Trophoblast cell (in vitro differentiated cells and primary cell): ENCODE measurements around the gene TNFRSF14.

ENCODE experiments used
- DNase-seq, 2 donors: peaks; one replicate each; pipeline ENCODE4 v3.0.0-alpha.2; 2016
- H2AFZ ChIP-seq: 2 replicates; pipeline ENCODE4 v1.6.1; 2013; ENCODE audit warnings: low read length, moderate library complexity, mild to moderate bottlenecking; ENCODE audit not compliant: insufficient read depth, poor library complexity
- H2AK5ac ChIP-seq: 2 replicates; pipeline ENCODE4 v1.6.1; 2013; ENCODE audit warnings: mild to moderate bottlenecking, low read length
- H2BK120ac ChIP-seq: 2 replicates; pipeline ENCODE4 v1.6.1; 2013; ENCODE audit warnings: low read length, mild to moderate bottlenecking, moderate library complexity; ENCODE audit not compliant: insufficient read depth, poor library complexity
- H2BK12ac ChIP-seq: 2 replicates; pipeline ENCODE4 v1.6.1; 2013; ENCODE audit warnings: mild to moderate bottlenecking, low read length, moderate library complexity
- H2BK5ac ChIP-seq: 2 replicates; pipeline ENCODE4 v1.6.1; 2013; ENCODE audit warnings: low read length, low read depth, moderate library complexity, mild to moderate bottlenecking; ENCODE audit not compliant: poor library complexity
- H3K14ac ChIP-seq: 2 replicates; pipeline ENCODE4 v1.6.1; 2013; ENCODE audit warnings: mild to moderate bottlenecking, low read length
- H3K18ac ChIP-seq: 2 replicates; pipeline ENCODE4 v1.6.1; 2013; ENCODE audit warnings: mild to moderate bottlenecking, low read length
- H3K23ac ChIP-seq: 2 replicates; pipeline ENCODE4 v1.6.1; 2013; ENCODE audit warnings: low read length
- H3K27ac ChIP-seq: 2 replicates; pipeline ENCODE4 v1.5.1; 2013; ENCODE audit warnings: low read depth, mild to moderate bottlenecking, inconsistent platforms, low read length, moderate library complexity
- H3K27me3 ChIP-seq: 2 replicates; pipeline ENCODE4 v1.6.1; 2013; ENCODE audit warnings: inconsistent platforms, mild to moderate bottlenecking, low read length, moderate library complexity; ENCODE audit not compliant: insufficient read depth
- H3K36me3 ChIP-seq, 2 experiments: 1 replicate in 1 of 2; 2 replicates in 1 of 2; pipeline ENCODE4 v1.6.1; 2013; ENCODE audit warnings: low read length in 2 of 2, mild to moderate bottlenecking in 2 of 2, moderate library complexity in 1 of 2; ENCODE audit not compliant: insufficient read depth in 2 of 2, control insufficient read depth in 1 of 2
- H3K4ac ChIP-seq: 2 replicates; pipeline ENCODE4 v1.6.1; 2013; ENCODE audit warnings: low read depth, mild to moderate bottlenecking, low read length, moderate library complexity
- H3K4me1 ChIP-seq, 2 experiments: 1 replicate in 1 of 2; 2 replicates in 1 of 2; pipeline ENCODE4 v1.6.1; 2013; ENCODE audit warnings: low read length in 2 of 2, mild to moderate bottlenecking in 2 of 2, moderate library complexity in 1 of 2; ENCODE audit not compliant: insufficient read depth in 2 of 2, control insufficient read depth in 1 of 2
- H3K4me2 ChIP-seq: 2 replicates; pipeline ENCODE4 v1.6.1; 2013; ENCODE audit warnings: inconsistent platforms, mild to moderate bottlenecking, low read length, moderate library complexity
- H3K4me3 ChIP-seq: 2 replicates; pipeline ENCODE4 v1.5.1; 2013; ENCODE audit warnings: mild to moderate bottlenecking, low read depth, low read length, inconsistent platforms
- H3K79me1 ChIP-seq: one replicate; pipeline ENCODE4 v1.6.1; 2013; ENCODE audit warnings: low read length
- H3K79me2 ChIP-seq: 2 replicates; pipeline ENCODE4 v1.6.1; 2013; ENCODE audit warnings: low read length, mild to moderate bottlenecking; ENCODE audit not compliant: control insufficient read depth, insufficient read depth, poor library complexity
- H3K9ac ChIP-seq: 2 replicates; pipeline ENCODE4 v1.6.1; 2013; ENCODE audit warnings: mild to moderate bottlenecking, low read length
- H3K9me3 ChIP-seq: 2 replicates; pipeline ENCODE4 v1.6.1; 2013; ENCODE audit warnings: low read depth, mild to moderate bottlenecking, control low read depth, inconsistent platforms, low read length; ENCODE audit not compliant: insufficient read depth
- H4K12ac ChIP-seq: 2 replicates; pipeline ENCODE4 v1.6.1; 2013; ENCODE audit warnings: low read depth, mild to moderate bottlenecking, low read length, moderate library complexity
- H4K8ac ChIP-seq: 2 replicates; pipeline ENCODE4 v1.6.1; 2013; ENCODE audit warnings: low read depth, mild to moderate bottlenecking, low read length, moderate library complexity
- H4K91ac ChIP-seq: one replicate; pipeline ENCODE4 v1.6.1; 2013; ENCODE audit warnings: low read depth, mild to moderate bottlenecking, low read length, moderate library complexity
- WGBS: extraction: QIAGEN DNeasy Blood & Tissue Kit; methylation state at CpG from one replicate; pipeline ENCODE4 v1.1.7; 2013; ENCODE audit warnings: missing lambda C conversion rate; ENCODE audit not compliant: insufficient read length, insufficient coverage; ENCODE audit errors: extremely low coverage; 5-methylcytosine and 5-hydroxymethylcytosine counted together

TNFRSF14 gene

DNA sequence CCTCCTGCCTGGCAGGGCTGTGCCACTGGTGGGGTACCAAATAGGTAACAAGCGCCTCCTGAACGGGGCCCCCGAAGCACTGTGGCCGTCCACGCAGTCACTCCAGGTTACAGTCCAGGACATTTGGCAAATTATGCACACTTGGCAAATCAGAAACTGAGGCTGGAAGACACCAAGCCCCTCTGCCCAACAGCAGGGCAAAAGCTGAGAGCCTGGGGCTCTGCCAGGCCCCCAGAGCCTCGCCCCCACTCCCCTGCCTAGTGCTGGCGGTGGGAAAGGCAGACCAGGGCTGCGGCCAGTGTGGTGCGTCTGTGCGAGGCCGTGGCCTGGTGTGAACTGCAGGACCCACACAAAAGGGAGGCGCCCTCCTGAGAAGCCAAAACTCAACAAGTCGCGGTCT is 39.2 kb upstream of the TNFRSF14 start:
- peaks cover 92 to 93% of the 10 kb centered on the region in 2 experiments for H3K36me3 ChIP-seq
- H4K12ac ChIP-seq, result no peak overlapping the region
- H2BK12ac ChIP-seq, result no peak overlapping the region
- H3K79me2 ChIP-seq, result no peaks in the 10 kb centered on the region
- H2BK5ac ChIP-seq, result no peak overlapping the region
- no peak overlapping the region for H3K18ac ChIP-seq
- H2AFZ ChIP-seq, result no peak overlapping the region
- no peak overlapping the region for H3K27ac ChIP-seq
- no peak overlapping the region for H3K4ac ChIP-seq
- no peaks in the 10 kb centered on the region for H3K79me1 ChIP-seq
- no peak overlapping the region for H2AK5ac ChIP-seq
- DNase-seq, result no peak
- H3K14ac ChIP-seq, result no peak overlapping the region
- H2BK120ac ChIP-seq, result no peak overlapping the region
- no peak overlapping the region for H3K4me2 ChIP-seq
- H3K4me3 ChIP-seq, result no peak overlapping the region
- no peaks in the 10 kb centered on the region for H3K4me1 ChIP-seq
- H3K27me3 ChIP-seq, result no peaks in the 10 kb centered on the region
- H4K8ac ChIP-seq, result no peak overlapping the region
- H3K9ac ChIP-seq, result no peak overlapping the region
- no peak overlapping the region for H4K91ac ChIP-seq
- no CpG with 5 or more reads among the region's 14 CpGs for WGBS
- H3K23ac ChIP-seq, result no peak overlapping the region
- peaks cover 2% of the 10 kb centered on the region for H3K9me3 ChIP-seq

- H3K4me1 ChIP-seq, result no peaks in the 10 kb centered on the region
- no CpG with 5 or more reads among the region's 17 CpGs for WGBS
These were observed 38.2 kb upstream of the TNFRSF14 start for GRCh38 chr1:2517966-2518365.

DNA sequence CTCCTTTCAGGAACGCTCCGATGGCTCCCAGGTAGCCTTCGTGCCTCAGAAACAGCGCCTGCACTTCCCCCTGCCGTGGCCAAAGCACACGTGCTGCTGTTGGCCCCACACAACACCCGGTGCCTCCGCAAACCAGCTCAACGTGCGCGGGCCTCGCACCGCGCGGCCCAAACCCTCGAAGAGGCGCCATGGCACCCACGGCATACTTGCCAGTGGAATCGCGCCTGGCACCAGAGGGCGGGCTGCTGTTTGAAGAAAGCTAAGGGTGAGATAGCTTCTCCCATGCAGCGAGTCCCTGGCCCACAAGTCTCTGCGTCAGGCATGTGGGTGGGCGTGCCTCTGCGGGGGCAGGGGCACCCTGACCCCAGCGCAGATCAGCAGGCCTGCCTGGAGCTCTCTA is 37.6 kb upstream of the TNFRSF14 start:
- Histone ChIP-seq H2BK120ac (no peak overlapping the region), H3K23ac (no peak overlapping the region), H4K12ac (no peak overlapping the region), H3K18ac (no peak overlapping the region), H4K8ac (no peak overlapping the region), H3K79me1 (no peaks in the 10 kb centered on the region), H3K4me1 (peaks cover 0 to 2% of the 10 kb centered on the region in 2 experiments), H2AFZ (no peak overlapping the region), H2AK5ac (no peak overlapping the region), H3K4me3 (no peak overlapping the region), H3K9ac (peak overlapping the region; percentile 20), H3K4ac (no peak overlapping the region), H3K79me2 (peaks cover under 1% of the 10 kb centered on the region), H3K27me3 (no peaks in the 10 kb centered on the region), H3K14ac (no peak overlapping the region), H3K4me2 (no peak overlapping the region), H3K9me3 (peaks cover 2% of the 10 kb centered on the region), H2BK5ac (no peak overlapping the region), H4K91ac (no peak overlapping the region), H3K36me3 (peaks cover 77% of the 10 kb centered on the region in 2 experiments), H3K27ac (no peak overlapping the region), H2BK12ac (no peak overlapping the region)
- no peak for DNase-seq
- WGBS, result no CpG with 5 or more reads among the region's 26 CpGs

More at GRCh38 chr1:2517966-2518365, 38.2 kb upstream of the TNFRSF14 start:
- H4K8ac ChIP-seq, result no peak overlapping the region
- H4K12ac ChIP-seq, result no peak overlapping the region
- H2BK5ac ChIP-seq, result no peak overlapping the region
- no peaks in the 10 kb centered on the region for H3K79me1 ChIP-seq
- no peak overlapping the region for H3K4me3 ChIP-seq
- H3K9ac ChIP-seq, result no peak overlapping the region
- H3K18ac ChIP-seq, result no peak overlapping the region
- no peak overlapping the region for H3K14ac ChIP-seq
- DNase-seq, result no peak
- H3K4ac ChIP-seq, result no peak overlapping the region
- H3K27ac ChIP-seq, result no peak overlapping the region
- no peak overlapping the region for H4K91ac ChIP-seq
- H3K27me3 ChIP-seq, result no peaks in the 10 kb centered on the region
- no peak overlapping the region for H3K4me2 ChIP-seq
- peaks cover 83% of the 10 kb centered on the region in 2 experiments for H3K36me3 ChIP-seq
- H2AK5ac ChIP-seq, result no peak overlapping the region
- no peaks in the 10 kb centered on the region for H3K79me2 ChIP-seq
- no peak overlapping the region for H2AFZ ChIP-seq
- H2BK120ac ChIP-seq, result no peak overlapping the region
- peaks cover 2% of the 10 kb centered on the region for H3K9me3 ChIP-seq
- no peak overlapping the region for H2BK12ac ChIP-seq
- H3K23ac ChIP-seq, result no peak overlapping the region

DNA sequence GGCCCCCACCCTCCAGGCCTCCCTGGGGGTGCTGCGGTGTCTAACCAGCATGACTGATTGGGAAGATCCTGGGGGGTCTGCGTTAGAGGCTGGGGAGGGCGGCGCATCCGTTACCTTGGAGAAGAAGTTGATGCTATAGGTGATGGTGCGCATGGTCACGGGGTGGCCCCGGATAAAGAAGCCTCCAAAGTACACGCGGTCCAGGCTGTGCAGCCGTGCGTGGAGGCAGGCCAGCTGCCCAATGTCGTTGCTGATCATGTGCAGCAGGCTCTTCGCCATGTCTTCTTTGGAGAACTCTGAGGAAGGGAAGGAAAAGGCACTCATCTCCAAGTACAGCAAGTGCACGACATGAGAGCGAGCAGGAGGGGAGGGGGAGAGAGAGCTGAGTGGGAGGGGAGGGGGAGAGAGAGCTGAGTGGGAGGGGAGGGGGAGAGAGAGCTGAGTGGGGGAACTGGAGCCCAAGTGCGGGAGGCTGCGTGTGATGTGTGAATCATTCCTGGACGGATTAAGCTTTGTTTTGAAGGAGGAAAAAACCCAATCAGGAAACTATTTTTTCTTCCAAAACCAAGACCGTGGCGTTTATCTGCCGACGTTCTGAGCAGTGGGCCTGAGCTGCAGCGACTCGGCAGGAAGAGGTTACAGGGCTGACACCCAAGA is 37.0 kb upstream of the TNFRSF14 start:
- no peak overlapping the region for H3K4ac ChIP-seq
- no peaks in the 10 kb centered on the region for H3K27me3 ChIP-seq
- no peaks in the 10 kb centered on the region for H3K9me3 ChIP-seq
- no peak for DNase-seq
- no peak overlapping the region for H3K9ac ChIP-seq
- no peak overlapping the region for H2AK5ac ChIP-seq
- no peaks in the 10 kb centered on the region for H3K79me1 ChIP-seq
- H3K4me3 ChIP-seq, result no peak overlapping the region
- H3K36me3 ChIP-seq, result peaks cover 71% of the 10 kb centered on the region in 2 experiments
- H2BK12ac ChIP-seq, result no peak overlapping the region
- H2BK5ac ChIP-seq, result no peak overlapping the region
- no peak overlapping the region for H3K4me2 ChIP-seq
- peaks cover 0 to 2% of the 10 kb centered on the region in 2 experiments for H3K4me1 ChIP-seq
- H4K8ac ChIP-seq, result no peak overlapping the region
- H3K14ac ChIP-seq, result no peak overlapping the region
- H2AFZ ChIP-seq, result no peak overlapping the region
- no peak overlapping the region for H3K23ac ChIP-seq
- H2BK120ac ChIP-seq, result no peak overlapping the region
- no CpG with 5 or more reads among the region's 25 CpGs for WGBS
- no peak overlapping the region for H3K18ac ChIP-seq
- no peak overlapping the region for H4K12ac ChIP-seq
- H3K27ac ChIP-seq, result no peak overlapping the region
- peaks cover 4% of the 10 kb centered on the region for H3K79me2 ChIP-seq
- no peak overlapping the region for H4K91ac ChIP-seq
